Astrocyte of the spinal cord (primary cell): ENCODE measurements around the gene SOHLH1.

Source experiments
- DNase-seq: peaks from one replicate; pipeline ENCODE4 v3.0.0; 2011; ENCODE audit warnings: low read depth, low spot score
- H3K4me3 ChIP-seq: 2 replicates; pipeline ENCODE4 v1.5.1; 2011; ENCODE audit warnings: low read depth, mild to moderate bottlenecking, low read length, moderate library complexity
- in situ Hi-C: cut with HindIII; loops from 2 replicates; pipeline ENCODE4 v1.10.0; 2017; ENCODE audit warnings: low sequenced_read_pairs
- TF ChIP-seq, protein P1 (sequence below): IDR thresholded peaks from 2 replicates; pipeline ENCODE4 v1.5.1; 2012; ENCODE audit warnings: low read depth, mild to moderate bottlenecking, low read length, inconsistent platforms

SOHLH1 gene

DNA sequence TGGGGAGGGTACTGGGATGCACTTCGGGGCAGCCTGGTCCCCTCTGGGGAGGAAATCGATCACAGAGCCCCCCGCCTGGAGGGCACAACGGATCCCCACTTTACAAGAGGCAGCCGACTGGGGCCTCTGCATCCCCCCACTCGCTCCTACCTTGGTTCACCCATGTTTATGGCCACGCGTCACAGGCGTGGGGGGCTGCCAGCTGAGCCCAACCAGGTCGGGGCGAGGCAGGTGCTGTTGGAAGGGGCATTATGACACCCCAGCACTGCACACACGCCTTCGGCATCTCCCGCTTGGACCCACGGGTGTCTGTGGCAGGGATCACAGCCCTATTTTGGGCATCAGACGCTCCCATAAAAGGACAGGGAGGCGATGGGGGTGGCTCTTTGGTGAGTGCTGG lies 14.6 kb downstream of the SOHLH1 start:
- H3K4me3 ChIP-seq: no peak overlapping the region
- in situ Hi-C loops: no loop called here
- TF ChIP-seq, protein P1, sequence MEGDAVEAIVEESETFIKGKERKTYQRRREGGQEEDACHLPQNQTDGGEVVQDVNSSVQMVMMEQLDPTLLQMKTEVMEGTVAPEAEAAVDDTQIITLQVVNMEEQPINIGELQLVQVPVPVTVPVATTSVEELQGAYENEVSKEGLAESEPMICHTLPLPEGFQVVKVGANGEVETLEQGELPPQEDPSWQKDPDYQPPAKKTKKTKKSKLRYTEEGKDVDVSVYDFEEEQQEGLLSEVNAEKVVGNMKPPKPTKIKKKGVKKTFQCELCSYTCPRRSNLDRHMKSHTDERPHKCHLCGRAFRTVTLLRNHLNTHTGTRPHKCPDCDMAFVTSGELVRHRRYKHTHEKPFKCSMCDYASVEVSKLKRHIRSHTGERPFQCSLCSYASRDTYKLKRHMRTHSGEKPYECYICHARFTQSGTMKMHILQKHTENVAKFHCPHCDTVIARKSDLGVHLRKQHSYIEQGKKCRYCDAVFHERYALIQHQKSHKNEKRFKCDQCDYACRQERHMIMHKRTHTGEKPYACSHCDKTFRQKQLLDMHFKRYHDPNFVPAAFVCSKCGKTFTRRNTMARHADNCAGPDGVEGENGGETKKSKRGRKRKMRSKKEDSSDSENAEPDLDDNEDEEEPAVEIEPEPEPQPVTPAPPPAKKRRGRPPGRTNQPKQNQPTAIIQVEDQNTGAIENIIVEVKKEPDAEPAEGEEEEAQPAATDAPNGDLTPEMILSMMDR: no peak
- DNase-seq: no peak

DNA sequence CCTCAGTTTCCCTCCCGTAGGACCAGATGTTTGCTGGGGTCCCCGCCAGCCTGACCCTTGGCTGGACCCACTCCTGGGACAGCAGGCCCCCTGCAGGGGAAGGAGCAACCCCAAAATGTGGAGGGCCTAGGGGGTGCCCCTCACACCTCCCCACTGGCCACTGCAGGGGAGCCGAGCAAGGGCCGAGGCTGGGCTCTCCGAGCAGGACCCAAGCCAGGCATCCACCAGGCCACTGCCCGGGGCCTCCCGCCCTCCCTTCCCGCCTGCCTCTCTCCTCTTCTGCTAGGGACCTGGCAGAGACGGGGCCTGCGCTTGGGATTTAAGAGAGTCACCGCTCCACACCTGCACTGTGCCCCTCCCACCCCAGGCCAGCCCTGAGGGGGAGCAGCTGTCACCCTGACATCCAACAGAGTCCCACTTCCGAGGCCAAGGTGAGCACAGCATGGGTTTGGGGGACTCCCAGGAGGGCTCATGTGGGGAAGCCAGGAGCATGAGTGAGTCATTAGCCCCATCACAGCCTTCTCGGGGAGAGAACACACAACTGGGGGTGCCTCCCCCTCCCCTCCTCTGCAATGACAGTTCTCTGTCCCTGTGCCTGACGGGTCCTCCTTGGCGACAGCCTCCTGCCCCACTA lies 15.8 kb downstream of the SOHLH1 start:
- TF ChIP-seq, protein P1: no peak
- H3K4me3 ChIP-seq: no peak overlapping the region
- in situ Hi-C loops: no loop called here
- no peak for DNase-seq

DNA sequence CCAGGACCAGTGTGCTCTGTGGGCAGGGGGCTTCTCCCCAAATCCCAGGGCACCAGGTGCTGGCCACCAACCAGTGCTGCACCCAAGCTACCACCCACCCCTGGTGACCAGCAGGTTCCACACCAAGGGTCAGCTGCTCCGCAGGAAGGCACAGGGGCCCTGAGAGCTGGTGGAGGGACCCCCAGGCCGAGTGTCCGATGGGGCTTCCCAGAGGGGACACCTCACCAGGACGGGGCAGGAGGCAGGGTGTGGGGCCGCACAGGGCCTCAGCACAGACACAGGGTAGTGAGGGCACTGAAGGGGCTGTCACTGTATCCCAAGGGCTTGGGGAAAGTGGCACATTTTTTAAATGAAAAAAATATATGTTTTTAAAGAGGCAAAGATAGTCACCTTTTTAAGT lies 18.1 kb downstream of the SOHLH1 start:
- no peak overlapping the region for H3K4me3 ChIP-seq
- DNase-seq: no peak
- in situ Hi-C loops: no loop called here
- TF ChIP-seq, protein P1: no peak

DNA sequence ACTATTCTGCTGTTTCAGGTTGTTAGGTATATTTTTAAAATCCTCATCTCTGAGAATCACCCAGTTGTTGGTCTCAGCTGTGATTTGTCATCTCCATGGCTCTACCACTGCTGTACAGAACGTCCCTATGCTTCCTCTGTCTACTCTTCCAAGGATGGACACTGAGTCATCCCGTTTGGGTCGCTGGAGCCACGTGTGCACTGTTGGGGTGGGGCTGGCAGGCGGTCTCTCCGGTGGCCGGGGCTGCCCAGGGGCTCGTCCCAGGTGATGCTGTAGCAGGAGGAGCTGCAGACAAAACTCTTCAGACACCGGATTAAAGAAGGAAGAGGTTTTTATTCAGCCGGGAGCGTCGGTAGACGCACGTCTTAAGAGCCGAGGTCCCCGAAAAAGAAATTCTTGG lies 19.2 kb downstream of the SOHLH1 start:
- no peak overlapping the region for H3K4me3 ChIP-seq
- in situ Hi-C loops: no loop called here
- TF ChIP-seq, protein P1: no peak
- DNase-seq: no peak

DNA sequence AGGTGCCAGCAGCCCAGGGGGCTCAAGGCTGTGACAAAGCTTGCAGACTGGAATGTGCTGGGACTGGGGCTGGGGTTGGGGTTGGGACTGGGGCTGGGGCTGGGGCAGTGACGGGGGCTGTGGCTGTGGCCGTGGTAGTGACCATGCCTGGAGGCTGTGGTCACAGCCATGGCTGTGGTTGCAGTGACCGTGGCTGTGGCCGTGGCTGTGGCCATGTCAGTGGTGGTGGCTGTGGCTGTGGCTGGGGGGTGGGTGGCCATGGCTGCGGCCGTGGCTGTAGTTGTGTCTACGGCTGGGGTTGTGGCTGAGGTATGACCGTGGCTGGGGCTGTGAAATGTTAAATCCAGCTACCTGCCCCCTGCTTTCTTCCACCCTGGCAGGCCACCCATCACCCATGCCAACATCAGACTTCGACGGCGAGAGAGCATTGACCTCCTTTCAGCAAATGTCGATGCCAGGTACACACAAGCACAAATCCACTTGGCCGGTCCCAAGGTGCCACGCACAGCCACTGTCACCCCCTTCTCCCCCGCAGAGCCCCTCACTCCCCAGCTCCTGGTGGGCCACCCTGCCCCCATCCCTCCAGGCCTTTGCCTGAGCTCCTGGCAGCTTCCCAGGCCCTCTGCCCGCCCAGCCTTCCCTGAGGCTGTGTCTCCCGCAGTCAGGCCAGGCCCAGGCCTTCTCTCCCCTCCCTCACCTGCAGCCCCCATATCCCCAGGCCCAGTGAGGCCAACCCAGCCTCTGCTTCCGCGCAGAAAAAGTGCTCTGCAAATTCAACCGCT lies 20.9 kb downstream of the SOHLH1 start:
- TF ChIP-seq, protein P1: no peak
- in situ Hi-C loops: no loop called here
- no peak for DNase-seq
- H3K4me3 ChIP-seq: no peak overlapping the region

DNA sequence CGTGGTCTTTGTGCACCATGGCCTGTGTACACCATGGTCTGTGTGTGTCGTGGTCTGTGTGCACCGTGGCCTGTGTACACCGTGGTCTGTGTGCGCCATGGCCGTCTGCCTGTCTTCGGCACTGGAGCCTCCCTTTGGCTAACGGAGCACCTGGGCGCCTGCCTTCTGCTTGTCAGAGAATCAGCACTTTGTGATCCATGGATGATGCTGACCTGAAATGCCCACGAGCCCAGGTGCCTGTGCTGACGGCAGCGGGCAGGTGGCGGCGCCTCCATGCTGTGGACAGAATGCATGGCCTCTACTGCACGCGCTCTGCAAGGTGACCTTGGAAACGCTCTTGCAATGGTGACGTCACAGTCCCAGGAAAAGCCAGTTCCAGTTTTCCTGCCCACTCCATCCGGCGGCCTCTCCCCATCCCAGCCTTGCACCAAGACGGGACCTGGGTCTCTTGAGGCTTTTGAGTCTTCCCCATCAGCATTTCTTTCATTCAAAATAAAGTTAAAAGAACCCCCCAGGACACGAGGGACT lies 21.6 kb downstream of the SOHLH1 start:
- no peak overlapping the region for H3K4me3 ChIP-seq
- DNase-seq: no peak
- TF ChIP-seq, protein P1: no peak
- in situ Hi-C loops: no loop called here
